NT2/D1 (cell line): ENCODE data around the gene INSL3.

ENCODE experiments used
- DNase-seq: peaks from one replicate; pipeline ENCODE4 v3.0.0-alpha.2; 2011; ENCODE audit warnings: low read depth, low spot score
- H3K27me3 ChIP-seq: 2 replicates; pipeline ENCODE4 v1.6.0; 2011; ENCODE audit warnings: mild to moderate bottlenecking; ENCODE audit not compliant: insufficient read length, insufficient read depth
- H3K36me3 ChIP-seq: 2 replicates; pipeline ENCODE4 v1.6.1; 2011; ENCODE audit warnings: mild to moderate bottlenecking, low read length, mixed read lengths; ENCODE audit not compliant: insufficient read depth, insufficient read length
- H3K4me1 ChIP-seq: 2 replicates; pipeline ENCODE4 v1.5.1; 2011; ENCODE audit not compliant: insufficient read depth, insufficient read length
- H3K4me3 ChIP-seq: 2 replicates; pipeline ENCODE4 v1.5.1; 2011; ENCODE audit warnings: low read depth; ENCODE audit not compliant: insufficient read length
- H3K9ac ChIP-seq: 2 replicates; pipeline ENCODE4 v1.6.0; 2011; ENCODE audit warnings: low read depth; ENCODE audit not compliant: insufficient read length
- H3K9me3 ChIP-seq: 2 replicates; pipeline ENCODE4 v1.5.1; 2011; ENCODE audit warnings: mild to moderate bottlenecking, low read length; ENCODE audit not compliant: insufficient read depth
- SUZ12 ChIP-seq: IDR thresholded peaks from 2 replicates; pipeline ENCODE4 v1.6.1; 2011; ENCODE audit not compliant: insufficient read length, insufficient read depth; ENCODE audit errors: extremely low read depth
- YY1 ChIP-seq: IDR thresholded peaks from 2 replicates; pipeline ENCODE4 v1.6.1; 2011; ENCODE audit not compliant: insufficient read length, insufficient read depth
- ZNF274 ChIP-seq: IDR thresholded peaks from 2 replicates; pipeline ENCODE4 v1.6.1; 2011; ENCODE audit warnings: mild to moderate bottlenecking, low read depth, low read length

INSL3 gene

DNA sequence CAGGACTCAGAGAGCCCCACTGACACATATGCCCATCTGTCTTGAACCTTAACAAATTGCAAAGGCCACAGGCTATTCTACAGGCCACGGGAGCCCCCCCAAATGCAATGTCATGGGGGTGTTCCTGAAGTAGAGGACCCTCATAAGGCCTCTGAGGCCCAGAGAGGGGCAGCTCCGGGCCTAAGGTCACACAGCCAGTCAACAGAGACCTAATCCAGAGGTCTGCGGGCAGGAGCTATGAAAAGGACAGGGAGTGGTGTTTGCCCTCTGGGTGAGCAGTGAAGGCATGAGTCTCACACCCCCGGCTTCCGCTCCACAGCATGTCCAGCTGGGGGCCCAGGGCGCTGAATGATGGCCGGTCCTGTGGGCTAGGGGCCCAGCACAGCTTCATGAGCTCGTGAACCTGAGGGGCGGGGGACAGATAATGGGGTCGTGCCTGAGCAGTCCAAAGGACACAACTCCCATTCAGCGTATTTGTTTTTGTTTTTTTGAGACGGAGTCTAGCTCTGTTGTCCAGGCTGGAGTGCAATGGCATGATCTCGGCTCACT is 5.3 kb upstream of the INSL3 start:
- Histone ChIP-seq H3K9me3 (no peaks in the 10 kb centered on the region), H3K36me3 (no peaks in the 10 kb centered on the region), H3K4me1 (peaks cover 4% of the 10 kb centered on the region), H3K9ac (no peak overlapping the region), H3K27me3 (peaks cover 6% of the 10 kb centered on the region), H3K4me3 (no peak overlapping the region)
- DNase-seq, result no peak
- TF ChIP-seq SUZ12 (no peak), ZNF274 (no peak), YY1 (no peak)

DNA sequence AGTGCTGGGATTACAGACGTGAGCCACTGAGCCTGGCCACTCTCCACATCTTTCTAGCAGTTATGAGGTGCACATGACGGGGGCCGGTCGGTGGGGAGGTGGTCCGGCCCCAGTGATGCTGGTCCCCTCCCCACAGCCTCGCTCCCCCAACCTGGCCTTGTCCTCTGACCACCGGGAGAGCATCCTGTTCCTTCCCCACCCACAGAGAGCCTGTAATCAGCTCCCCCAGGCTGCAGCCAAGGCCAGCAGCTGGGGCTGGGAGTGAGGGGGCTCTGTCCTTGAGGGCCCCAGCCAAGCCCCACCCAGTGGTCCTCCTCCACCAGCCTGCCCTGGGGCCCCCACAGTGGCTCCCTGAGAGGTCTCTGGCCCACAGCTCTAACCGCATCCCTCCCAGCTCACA is 3.0 kb upstream of the INSL3 start:
- Histone ChIP-seq H3K9me3 (no peaks in the 10 kb centered on the region), H3K4me1 (no peaks in the 10 kb centered on the region), H3K9ac (no peak overlapping the region), H3K36me3 (no peaks in the 10 kb centered on the region), H3K4me3 (no peak overlapping the region), H3K27me3 (no peaks in the 10 kb centered on the region)
- no peak for TF ChIP-seq SUZ12
- no peak for TF ChIP-seq ZNF274
- no peak for TF ChIP-seq YY1
- DNase-seq, result no peak

DNA sequence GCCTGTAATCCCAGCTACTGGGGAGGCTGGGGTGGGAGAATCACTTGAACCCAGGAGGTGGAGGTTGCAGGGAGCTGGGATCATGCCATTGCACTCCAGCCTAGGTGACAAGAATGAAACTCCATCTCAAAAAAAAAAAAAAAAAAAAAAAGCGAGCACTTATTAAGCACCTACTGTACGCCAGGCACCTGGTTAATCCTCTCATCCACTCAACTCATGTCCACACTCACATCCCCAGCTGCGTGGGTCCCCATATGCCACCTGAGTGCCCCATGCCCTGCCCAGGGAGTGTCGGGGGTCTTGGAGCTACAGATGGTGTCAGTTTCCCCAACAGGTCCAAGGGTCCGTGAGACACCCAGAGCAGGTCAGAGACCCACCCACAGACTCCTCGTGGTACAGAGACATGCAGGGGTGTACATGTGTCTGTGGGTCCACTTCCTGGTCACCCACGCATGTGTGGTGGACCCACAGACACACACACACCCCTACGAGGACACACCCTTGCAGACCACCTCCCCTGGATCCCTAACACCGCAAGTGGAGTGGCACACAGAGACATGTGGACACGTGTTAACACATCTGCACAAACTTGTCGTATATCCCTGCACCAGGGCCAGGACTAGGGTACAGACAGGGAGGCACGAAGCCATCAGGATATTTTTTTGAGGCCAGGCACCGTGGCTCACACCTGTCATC is 3.5 kb downstream of the INSL3 start:
- no peaks in the 10 kb centered on the region for H3K27me3 ChIP-seq
- no peak for TF ChIP-seq SUZ12
- TF ChIP-seq ZNF274, result no peak
- TF ChIP-seq YY1, result no peak
- no peak overlapping the region for H3K9ac ChIP-seq
- no peaks in the 10 kb centered on the region for H3K9me3 ChIP-seq
- H3K36me3 ChIP-seq, result no peaks in the 10 kb centered on the region
- no peak for DNase-seq
- no peaks in the 10 kb centered on the region for H3K4me1 ChIP-seq
- no peak overlapping the region for H3K4me3 ChIP-seq

DNA sequence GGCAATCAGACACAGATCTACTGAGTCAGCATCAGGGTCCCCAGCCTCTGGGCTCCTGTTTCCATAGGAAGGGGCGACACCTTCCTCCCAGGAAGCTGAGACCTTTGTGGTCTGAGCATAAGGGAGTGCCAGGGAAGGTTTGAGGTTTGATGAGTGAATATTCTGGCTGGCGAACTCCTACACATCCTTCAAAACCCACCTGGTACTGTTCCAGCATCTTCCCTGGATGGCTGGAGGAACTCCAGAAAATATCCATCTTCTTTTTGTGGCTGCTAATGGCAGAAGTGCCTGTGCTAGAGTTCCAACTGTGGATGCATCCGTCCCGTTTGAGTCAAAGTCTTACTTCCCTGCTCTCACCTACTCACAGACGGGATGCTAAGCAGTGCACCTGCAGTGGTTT is 9.2 kb downstream of the INSL3 start:
- H3K27me3 ChIP-seq, result no peaks in the 10 kb centered on the region
- H3K36me3 ChIP-seq, result no peaks in the 10 kb centered on the region
- no peak overlapping the region for H3K9ac ChIP-seq
- no peaks in the 10 kb centered on the region for H3K4me1 ChIP-seq
- no peak for TF ChIP-seq YY1
- no peak for TF ChIP-seq ZNF274
- TF ChIP-seq SUZ12, result no peak
- H3K9me3 ChIP-seq, result no peaks in the 10 kb centered on the region
- DNase-seq, result no peak
- H3K4me3 ChIP-seq, result no peak overlapping the region

DNA sequence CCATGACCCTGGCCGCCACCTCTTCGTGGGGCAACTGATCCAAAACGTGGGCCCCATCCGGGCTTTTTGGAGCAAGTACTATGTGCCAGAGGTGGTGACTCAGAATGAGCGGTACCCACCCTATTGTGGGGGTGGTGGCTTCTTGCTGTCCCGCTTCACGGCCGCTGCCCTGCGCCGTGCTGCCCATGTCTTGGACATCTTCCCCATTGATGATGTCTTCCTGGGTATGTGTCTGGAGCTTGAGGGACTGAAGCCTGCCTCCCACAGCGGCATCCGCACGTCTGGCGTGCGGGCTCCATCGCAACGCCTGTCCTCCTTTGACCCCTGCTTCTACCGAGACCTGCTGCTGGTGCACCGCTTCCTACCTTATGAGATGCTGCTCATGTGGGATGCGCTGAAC is 9.6 kb downstream of the INSL3 start:
- Histone ChIP-seq H3K9ac (no peak overlapping the region), H3K4me1 (no peaks in the 10 kb centered on the region), H3K4me3 (no peak overlapping the region), H3K36me3 (no peaks in the 10 kb centered on the region), H3K27me3 (no peaks in the 10 kb centered on the region), H3K9me3 (no peaks in the 10 kb centered on the region)
- no peak for DNase-seq
- TF ChIP-seq SUZ12, result no peak
- TF ChIP-seq ZNF274, result no peak

DNA sequence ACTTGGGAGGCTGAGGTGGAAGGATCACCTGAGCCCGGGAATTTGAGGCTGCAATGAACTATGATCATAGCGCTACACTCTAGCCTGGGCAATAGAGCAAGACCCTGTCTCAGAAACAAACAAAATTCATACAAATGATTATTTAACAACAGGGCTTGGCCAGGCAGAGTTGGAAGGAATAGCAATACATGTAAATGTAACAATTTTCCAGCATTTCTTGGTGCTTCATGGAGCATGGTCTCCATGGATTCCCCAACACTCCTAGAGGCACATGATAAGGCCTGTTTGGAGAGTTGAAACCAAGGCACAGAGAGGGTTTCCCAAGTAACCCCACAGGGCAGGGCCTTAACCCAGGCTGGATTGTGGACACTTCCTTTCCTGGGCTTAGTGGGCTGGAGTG is 10.2 kb downstream of the INSL3 start:
- Histone ChIP-seq H3K9ac (no peak overlapping the region), H3K27me3 (no peaks in the 10 kb centered on the region), H3K4me3 (no peak overlapping the region), H3K9me3 (no peaks in the 10 kb centered on the region), H3K36me3 (no peaks in the 10 kb centered on the region), H3K4me1 (no peaks in the 10 kb centered on the region)
- TF ChIP-seq ZNF274 (no peak), YY1 (no peak), SUZ12 (no peak)
- no peak for DNase-seq

DNA sequence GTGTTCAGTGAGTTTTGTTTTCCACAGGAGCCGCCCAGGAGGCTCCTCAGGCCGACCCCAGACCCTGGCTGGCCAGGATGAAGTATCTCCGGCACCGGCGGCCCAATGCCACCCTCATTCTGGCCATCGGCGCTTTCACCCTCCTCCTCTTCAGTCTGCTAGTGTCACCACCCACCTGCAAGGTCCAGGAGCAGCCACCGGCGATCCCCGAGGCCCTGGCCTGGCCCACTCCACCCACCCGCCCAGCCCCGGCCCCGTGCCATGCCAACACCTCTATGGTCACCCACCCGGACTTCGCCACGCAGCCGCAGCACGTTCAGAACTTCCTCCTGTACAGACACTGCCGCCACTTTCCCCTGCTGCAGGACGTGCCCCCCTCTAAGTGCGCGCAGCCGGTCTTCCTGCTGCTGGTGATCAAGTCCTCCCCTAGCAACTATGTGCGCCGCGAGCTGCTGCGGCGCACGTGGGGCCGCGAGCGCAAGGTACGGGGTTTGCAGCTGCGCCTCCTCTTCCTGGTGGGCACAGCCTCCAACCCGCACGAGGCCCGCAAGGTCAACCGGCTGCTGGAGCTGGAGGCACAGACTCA is 13.5 kb downstream of the INSL3 start:
- no peak for TF ChIP-seq ZNF274
- Histone ChIP-seq H3K27me3 (no peaks in the 10 kb centered on the region), H3K9ac (no peak overlapping the region), H3K36me3 (no peaks in the 10 kb centered on the region), H3K4me1 (no peaks in the 10 kb centered on the region), H3K9me3 (no peaks in the 10 kb centered on the region), H3K4me3 (no peak overlapping the region)
- no peak for DNase-seq
